Tibial nerve (tissue), 4 donors: ENCODE data around the gene ALK.

Experiments used
- EP300 ChIP-seq, 2 donors: sonication (generic); formaldehyde crosslinking; IDR thresholded peaks; one replicate each; pipeline ENCODE4 v1.6.1; 2017; ENCODE audit warnings: antibody characterized with exemption in 2 of 2, mild to moderate bottlenecking in 1 of 2
- POLR2A ChIP-seq, 2 donors: fragments of 450-650 bp; IDR thresholded peaks; one replicate each; pipeline ENCODE4 v1.6.1; 2017; ENCODE audit warnings: antibody characterized with exemption in 2 of 2, mild to moderate bottlenecking in 2 of 2, moderate library complexity in 2 of 2
- TF ChIP-seq, protein P1 (sequence below), 5 experiments: fragments of 200-600 bp in 3 of 5; fragments of 450-650 bp in 2 of 5; sonication (generic) in 3 of 5; IDR thresholded peaks; one replicate each; pipeline ENCODE4 v1.5.1; 2016 to 2019; ENCODE audit warnings: antibody characterized with exemption in 5 of 5, mild to moderate bottlenecking in 3 of 5, moderate library complexity in 2 of 5

DNA sequence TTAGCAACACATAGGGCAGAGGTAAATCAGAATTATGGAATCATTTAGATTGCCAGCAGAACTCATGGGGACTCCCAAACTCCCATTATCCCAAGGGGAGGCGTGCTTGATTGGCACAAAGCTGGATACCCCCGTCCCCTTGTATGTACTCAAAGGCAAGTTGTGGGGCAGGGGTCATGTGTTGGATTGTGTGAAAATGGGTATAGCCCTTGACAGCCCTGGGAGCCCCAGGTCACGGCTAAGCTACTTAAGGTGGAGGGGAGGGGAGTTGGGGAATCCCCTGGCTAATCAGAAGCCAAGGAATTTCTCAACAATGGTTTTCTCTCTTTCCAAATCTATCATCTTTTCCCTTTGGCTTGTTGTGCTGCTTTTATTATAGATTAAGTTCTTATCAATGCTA is 773.4 kb downstream of the ALK start:
- TF ChIP-seq POLR2A (IDR thresholded peaks at IDR 0.05) = no peak
- TF ChIP-seq, protein P1, sequence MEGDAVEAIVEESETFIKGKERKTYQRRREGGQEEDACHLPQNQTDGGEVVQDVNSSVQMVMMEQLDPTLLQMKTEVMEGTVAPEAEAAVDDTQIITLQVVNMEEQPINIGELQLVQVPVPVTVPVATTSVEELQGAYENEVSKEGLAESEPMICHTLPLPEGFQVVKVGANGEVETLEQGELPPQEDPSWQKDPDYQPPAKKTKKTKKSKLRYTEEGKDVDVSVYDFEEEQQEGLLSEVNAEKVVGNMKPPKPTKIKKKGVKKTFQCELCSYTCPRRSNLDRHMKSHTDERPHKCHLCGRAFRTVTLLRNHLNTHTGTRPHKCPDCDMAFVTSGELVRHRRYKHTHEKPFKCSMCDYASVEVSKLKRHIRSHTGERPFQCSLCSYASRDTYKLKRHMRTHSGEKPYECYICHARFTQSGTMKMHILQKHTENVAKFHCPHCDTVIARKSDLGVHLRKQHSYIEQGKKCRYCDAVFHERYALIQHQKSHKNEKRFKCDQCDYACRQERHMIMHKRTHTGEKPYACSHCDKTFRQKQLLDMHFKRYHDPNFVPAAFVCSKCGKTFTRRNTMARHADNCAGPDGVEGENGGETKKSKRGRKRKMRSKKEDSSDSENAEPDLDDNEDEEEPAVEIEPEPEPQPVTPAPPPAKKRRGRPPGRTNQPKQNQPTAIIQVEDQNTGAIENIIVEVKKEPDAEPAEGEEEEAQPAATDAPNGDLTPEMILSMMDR (IDR thresholded peaks at IDR 0.05) = no peak
- no peak for TF ChIP-seq EP300 (IDR thresholded peaks at IDR 0.05)
